A673 (cell line): ENCODE data around the gene EFR3B. TPM values are rescaled to one million over a fixed set of nuclear protein-coding genes. Genes with fewer than 3 reads are reported as not detected.

ENCODE experiments used
- BruUV-seq: library from RNA; stranded (reverse); fragments of 400-500 nt; replicated peaks from 2 replicates; lab custom pipeline; 2021; lab: Mats Ljungman, UMichigan
- CTCF ChIA-PET: fragments of 300-600 bp; sonication (Branson Sonifier 250); formaldehyde crosslinking; loops from one replicate; lab custom pipeline; 2022; ENCODE audit warnings: antibody characterized with exemption; lab: Charles Lee
- POLR2A ChIA-PET: fragments of 300-600 bp; sonication (Branson Sonifier 250); formaldehyde crosslinking; loops from one replicate; lab custom pipeline; 2022; ENCODE audit warnings: antibody characterized with exemption; ENCODE audit not compliant: low non-redundant PET; lab: Charles Lee
- DNase-seq: peaks from one replicate; pipeline ENCODE4 v3.0.0-alpha.2; 2015; ENCODE audit warnings: low spot score
- H3K27ac ChIP-seq: fragments of 200-600 bp; sonication (generic); 2 replicates; pipeline ENCODE4 v1.5.1; 2016; ENCODE audit warnings: mixed run types, low read depth, mild to moderate bottlenecking, mixed read lengths, antibody characterized with exemption, low read length; ENCODE audit not compliant: poor library complexity, severe bottlenecking
- H3K27me3 ChIP-seq: fragments of 200-600 bp; sonication (generic); replicated peaks from 2 replicates; pipeline ENCODE4 v1.6.1; 2017; ENCODE audit warnings: mixed run types, low read depth, mild to moderate bottlenecking, mixed read lengths, antibody characterized with exemption, low read length; ENCODE audit not compliant: insufficient read depth, poor library complexity
- H3K36me3 ChIP-seq: fragments of 200-600 bp; sonication (generic); 2 replicates; pipeline ENCODE4 v1.6.1; 2016; ENCODE audit warnings: mixed run types, mild to moderate bottlenecking, mixed read lengths, antibody characterized with exemption, low read length; ENCODE audit not compliant: insufficient read depth, poor library complexity, severe bottlenecking
- H3K4me1 ChIP-seq: fragments of 200-600 bp; sonication (generic); 2 replicates; pipeline ENCODE4 v1.6.1; 2017; ENCODE audit warnings: mixed run types, mild to moderate bottlenecking, mixed read lengths, antibody characterized with exemption, low read length; ENCODE audit not compliant: insufficient read depth, poor library complexity, severe bottlenecking
- H3K4me3 ChIP-seq: fragments of 200-600 bp; sonication (generic); 2 replicates; pipeline ENCODE4 v1.5.1; 2016; ENCODE audit warnings: low read depth, mixed run types, mild to moderate bottlenecking, mixed read lengths, low read length; ENCODE audit not compliant: poor library complexity, severe bottlenecking
- H3K9me3 ChIP-seq: fragments of 200-600 bp; sonication (generic); 2 replicates; pipeline ENCODE4 v1.6.1; 2016; ENCODE audit warnings: mixed run types, low read depth, mild to moderate bottlenecking, mixed read lengths, antibody characterized with exemption, low read length; ENCODE audit not compliant: poor library complexity, severe bottlenecking
- EZH2 ChIP-seq: fragments of 200-600 bp; sonication (generic); IDR thresholded peaks from 2 replicates; pipeline ENCODE4 v1.6.1; 2017; ENCODE audit warnings: borderline replicate concordance, low read depth, mild to moderate bottlenecking, mixed read lengths, antibody characterized with exemption, low read length; ENCODE audit not compliant: poor library complexity, severe bottlenecking
- intact Hi-C: fragments of 100-400 bp; cut with micrococcal nuclease; formaldehyde crosslinking; loops from one replicate; pipeline ENCODE4 v1.10.0; 2022; ENCODE audit not compliant: unreplicated experiment
- total RNA-seq: library from RNA; stranded (reverse); gene quantifications from 2 replicates; pipeline ENCODE4 v1.2.3, GENCODE V29; 2021
- TF ChIP-seq, protein P1 (sequence below): fragments of 300-800, 200-600 bp; sonication (generic); conservative IDR thresholded peaks from 2 replicates; pipeline ENCODE4 v1.5.1; 2017; ENCODE audit warnings: low read depth, mild to moderate bottlenecking, antibody characterized with exemption, low read length, moderate library complexity, mixed read lengths

EFR3B gene
- total RNA-seq, 1 experiment from 2014 or later = 1.0 TPM

- POLR2A ChIA-PET = no interaction called here
- TF ChIP-seq, protein P1, sequence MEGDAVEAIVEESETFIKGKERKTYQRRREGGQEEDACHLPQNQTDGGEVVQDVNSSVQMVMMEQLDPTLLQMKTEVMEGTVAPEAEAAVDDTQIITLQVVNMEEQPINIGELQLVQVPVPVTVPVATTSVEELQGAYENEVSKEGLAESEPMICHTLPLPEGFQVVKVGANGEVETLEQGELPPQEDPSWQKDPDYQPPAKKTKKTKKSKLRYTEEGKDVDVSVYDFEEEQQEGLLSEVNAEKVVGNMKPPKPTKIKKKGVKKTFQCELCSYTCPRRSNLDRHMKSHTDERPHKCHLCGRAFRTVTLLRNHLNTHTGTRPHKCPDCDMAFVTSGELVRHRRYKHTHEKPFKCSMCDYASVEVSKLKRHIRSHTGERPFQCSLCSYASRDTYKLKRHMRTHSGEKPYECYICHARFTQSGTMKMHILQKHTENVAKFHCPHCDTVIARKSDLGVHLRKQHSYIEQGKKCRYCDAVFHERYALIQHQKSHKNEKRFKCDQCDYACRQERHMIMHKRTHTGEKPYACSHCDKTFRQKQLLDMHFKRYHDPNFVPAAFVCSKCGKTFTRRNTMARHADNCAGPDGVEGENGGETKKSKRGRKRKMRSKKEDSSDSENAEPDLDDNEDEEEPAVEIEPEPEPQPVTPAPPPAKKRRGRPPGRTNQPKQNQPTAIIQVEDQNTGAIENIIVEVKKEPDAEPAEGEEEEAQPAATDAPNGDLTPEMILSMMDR = no peak
- TF ChIP-seq EZH2 = no peak
- Histone ChIP-seq H3K4me3 (no peak overlapping the region), H3K27me3 (no peaks in the 10 kb centered on the region), H3K27ac (no peak overlapping the region), H3K36me3 (no peaks in the 10 kb centered on the region), H3K9me3 (no peaks in the 10 kb centered on the region), H3K4me1 (no peaks in the 10 kb centered on the region)
- CTCF ChIA-PET = no interaction called here
- BruUV-seq = no TSS peak
- intact Hi-C loops = loop anchor here (5.0 kb wide), 1 partner anchor 61 kb away; no protein-coding TSS in a partner anchor
- no peak for DNase-seq
Observed at GRCh38 chr2:25198576-25198975, 156.7 kb downstream of the EFR3B start.

DNA sequence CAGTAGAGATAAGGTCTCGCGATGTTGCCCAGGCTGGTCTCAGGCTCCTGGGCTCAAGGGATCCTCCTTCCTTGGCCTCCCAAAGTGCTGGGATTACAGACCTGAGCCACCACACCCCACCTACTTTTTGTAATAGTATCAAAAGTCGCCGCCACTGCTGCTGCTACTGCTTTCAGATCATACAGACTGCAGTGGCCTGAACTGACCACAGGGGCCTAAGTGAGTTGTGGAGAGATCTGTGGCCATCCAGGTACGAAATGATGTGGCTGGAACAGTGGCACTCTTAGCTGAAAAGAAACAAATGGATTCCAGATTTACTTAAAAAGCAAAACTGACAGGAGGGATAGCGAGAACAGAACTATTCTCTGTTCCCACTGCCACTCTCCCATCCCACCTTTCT lies 159.4 kb downstream of the EFR3B start:
- POLR2A ChIA-PET = no interaction called here
- BruUV-seq = no TSS peak
- Histone ChIP-seq H3K4me3 (no peak overlapping the region), H3K4me1 (no peaks in the 10 kb centered on the region), H3K9me3 (no peaks in the 10 kb centered on the region), H3K27me3 (no peaks in the 10 kb centered on the region), H3K27ac (no peak overlapping the region), H3K36me3 (no peaks in the 10 kb centered on the region)
- intact Hi-C loops = no loop called here
- DNase-seq = no peak
- CTCF ChIA-PET = no interaction called here
- TF ChIP-seq, protein P1 = no peak
- TF ChIP-seq EZH2 = no peak

- TF ChIP-seq, protein P1 = no peak
- TF ChIP-seq EZH2 = no peak
- H3K4me1 ChIP-seq = no peaks in the 10 kb centered on the region
- H3K4me3 ChIP-seq = no peak overlapping the region
- POLR2A ChIA-PET = no interaction called here
- intact Hi-C loops = no loop called here
- no peak for DNase-seq
- CTCF ChIA-PET = no interaction called here
- H3K36me3 ChIP-seq = no peaks in the 10 kb centered on the region
- no TSS peak for BruUV-seq
- H3K9me3 ChIP-seq = no peaks in the 10 kb centered on the region
- H3K27ac ChIP-seq = no peak overlapping the region
- H3K27me3 ChIP-seq = no peaks in the 10 kb centered on the region
Observed at GRCh38 chr2:25201794-25202193, 159.9 kb downstream of the EFR3B start.
